Small intestine (tissue), 7 donors: ENCODE measurements around the gene CES3. TPM values are rescaled to one million over a fixed set of nuclear protein-coding genes. Genes with fewer than 3 reads are reported as not detected.

Source experiments
- DNase-seq, 2 donors: peaks; one replicate each; pipeline versions ENCODE4 v3.0.0 to v3.0.0-alpha.2; 2013
- FAIRE-seq: peaks from 2 replicates; lab custom pipeline; 2012; peaks lifted over from hg19 to GRCh38; lab: Jason Lieb, UNC
- H3K27ac ChIP-seq, 3 donors: one replicate each; pipeline ENCODE4 v1.5.1; 2013; ENCODE audit warnings: low read length in 2 of 3, mild to moderate bottlenecking in 2 of 3, control low read depth in 1 of 3, inconsistent platforms in 1 of 3, low read depth in 1 of 3, moderate library complexity in 1 of 3
- H3K27me3 ChIP-seq, 3 donors: one replicate each; pipeline ENCODE4 v1.6.1; 2013; ENCODE audit warnings: low read length in 3 of 3, inconsistent platforms in 1 of 3; ENCODE audit not compliant: control insufficient read depth in 3 of 3, insufficient read depth in 3 of 3
- H3K36me3 ChIP-seq, 3 donors: one replicate each; pipeline ENCODE4 v1.6.1; 2013; ENCODE audit warnings: low read length in 3 of 3, inconsistent platforms in 1 of 3, low read depth in 1 of 3, mild to moderate bottlenecking in 1 of 3, moderate library complexity in 1 of 3; ENCODE audit not compliant: control insufficient read depth in 3 of 3, insufficient read depth in 2 of 3
- H3K4me1 ChIP-seq, 3 donors: one replicate each; pipeline ENCODE4 v1.6.1; 2013; ENCODE audit warnings: low read length in 2 of 3, inconsistent platforms in 1 of 3, low read depth in 1 of 3, mild to moderate bottlenecking in 1 of 3, moderate library complexity in 1 of 3; ENCODE audit not compliant: control insufficient read depth in 3 of 3, insufficient read depth in 2 of 3
- H3K4me3 ChIP-seq, 3 donors: one replicate each; pipeline ENCODE4 v1.5.1; 2013; ENCODE audit warnings: low read length in 3 of 3, control low read depth in 1 of 3, inconsistent platforms in 1 of 3, low read depth in 1 of 3, mild to moderate bottlenecking in 1 of 3, moderate library complexity in 1 of 3
- H3K9me3 ChIP-seq, 2 donors: one replicate each; pipeline ENCODE4 v1.6.1; 2013; ENCODE audit warnings: low read depth in 1 of 2, low read length in 1 of 2; ENCODE audit not compliant: control insufficient read depth in 2 of 2, insufficient read depth in 1 of 2
- WGBS, 3 donors: extraction: QIAGEN DNeasy Blood & Tissue Kit; methylation state at CpG; one replicate each; pipeline ENCODE4 v1.1.7; 2013; 5-methylcytosine and 5-hydroxymethylcytosine counted together
- polyA plus RNA-seq, 4 donors: library from polyadenylated mRNA; stranded (reverse) in 3 of 4; unstranded in 1 of 4; fragments of 200-250 nt in 3 of 4; fragments of 120-200 nt in 1 of 4; gene quantifications; one replicate each; pipeline versions ENCODE4 v1.2.1 to v1.2.3, GENCODE V29; 2013
- donor health status: healthy with polysubstance abuse.
- donor health status: control.
- donor health status: control.
- donor health status: Bipolar disorder and iron deficiency.
- donor health status: healthy.

CES3 gene
- polyA plus RNA-seq, 4 donors = 14.6 to 36.0 (median 24.3) TPM

GRCh38 chr16:67023689-67024088, 62.6 kb downstream of the CES3 start:
- H3K4me3 ChIP-seq = no peak overlapping the region
- no peak for FAIRE-seq
- no peaks in the 10 kb centered on the region for H3K9me3 ChIP-seq
- no peaks in the 10 kb centered on the region for H3K36me3 ChIP-seq
- no peak for DNase-seq
- H3K27me3 ChIP-seq = no peaks in the 10 kb centered on the region
- H3K27ac ChIP-seq = no peak overlapping the region
- 83 to 96% (median 92%) methylated on average over 1 of the region's 1 CpG for WGBS, 3 donors
- H3K4me1 ChIP-seq = peaks cover 0 to 10% (median 0%) of the 10 kb centered on the region in 3 donors

Other genes starting within 250 kb of the CES3 start
- gene DYNC1LI2, start 209.7 kb upstream of the CES3 start, polyA plus RNA-seq = 10 to 100 TPM; 37.8 to 92.9 (median 62.6) TPM
- under 1 TPM in 1 of 4 donors, not detected in 3; 0.04 TPM for gene TERB1, start 159.7 kb upstream of the CES3 start, polyA plus RNA-seq
- 10 to 100 TPM; 39.4 to 60.9 (median 47.1) TPM for gene NAE1, start 130.3 kb upstream of the CES3 start, polyA plus RNA-seq
- gene CA7, start 116.9 kb upstream of the CES3 start, polyA plus RNA-seq = 10 to 100 TPM in 3 of 4 donors, 1 to 10 TPM in 1; 6.4 to 89.7 (median 47.7) TPM
- gene PDP2, start 80.8 kb upstream of the CES3 start, polyA plus RNA-seq = 10 to 100 TPM in 1 of 4 donors, 1 to 10 TPM in 3; 1.6 to 11.2 (median 4.3) TPM
- gene CDH16, start 42.4 kb upstream of the CES3 start, polyA plus RNA-seq = 1 to 10 TPM in 3 of 4 donors, under 1 TPM in 1; 0.91 to 8.5 (median 4.4) TPM
- 10 to 100 TPM in 1 of 4 donors, 1 to 10 TPM in 2, under 1 TPM in 1; 0.83 to 10.9 (median 3.6) TPM for gene RRAD, start 35.7 kb upstream of the CES3 start, polyA plus RNA-seq
- 100 to 1,000 TPM in 3 of 4 donors, 10 to 100 TPM in 1; 79.7 to 274 (median 232) TPM for gene CIAO2B, start 26.9 kb upstream of the CES3 start, polyA plus RNA-seq
- gene CES2, start 25.8 kb upstream of the CES3 start, polyA plus RNA-seq = 100 to 1,000 TPM; 221 to 337 (median 294) TPM
- 10 to 100 TPM in 2 of 4 donors, 1 to 10 TPM in 2; 4.8 to 26.3 (median 10.5) TPM for gene CES4A, start 27.3 kb downstream of the CES3 start, polyA plus RNA-seq
- 10 to 100 TPM in 2 of 4 donors, 1 to 10 TPM in 2; 5.4 to 21.6 (median 10.7) TPM for gene CBFB, start 67.9 kb downstream of the CES3 start, polyA plus RNA-seq
- 10 to 100 TPM in 2 of 4 donors, 1 to 10 TPM in 2; 5.9 to 13.6 (median 8.7) TPM for gene PHAF1, start 148.7 kb downstream of the CES3 start, polyA plus RNA-seq
- gene B3GNT9, start 189.7 kb downstream of the CES3 start, polyA plus RNA-seq = 1 to 10 TPM in 3 of 4 donors, under 1 TPM in 1; 0.89 to 4.9 (median 2.6) TPM
- gene TRADD, start 198.6 kb downstream of the CES3 start, polyA plus RNA-seq = 10 to 100 TPM; 16.6 to 37.8 (median 23.6) TPM
- 10 to 100 TPM in 1 of 4 donors, 1 to 10 TPM in 3; 5.8 to 13.1 (median 6.9) TPM for gene FBXL8, start 198.7 kb downstream of the CES3 start, polyA plus RNA-seq
- 10 to 100 TPM in 1 of 4 donors, 1 to 10 TPM in 3; 4.6 to 15.1 (median 7.6) TPM for gene HSF4, start 203.5 kb downstream of the CES3 start, polyA plus RNA-seq
- gene NOL3, start 209.3 kb downstream of the CES3 start, polyA plus RNA-seq = 10 to 100 TPM in 2 of 4 donors, 1 to 10 TPM in 2; 4.5 to 17.1 (median 9.5) TPM
- gene MATCAP1, start 222.7 kb downstream of the CES3 start, polyA plus RNA-seq = 10 to 100 TPM; 15.7 to 19.0 (median 18.2) TPM
- 1 to 10 TPM; 1.6 to 7.9 (median 6.0) TPM for gene EXOC3L1, start 228.9 kb downstream of the CES3 start, polyA plus RNA-seq
- gene E2F4, start 230.9 kb downstream of the CES3 start, polyA plus RNA-seq = 10 to 100 TPM; 48.6 to 63.7 (median 58.3) TPM
- 100 to 1,000 TPM in 1 of 4 donors, 10 to 100 TPM in 3; 36.3 to 101 (median 67.4) TPM for gene ELMO3, start 237.9 kb downstream of the CES3 start, polyA plus RNA-seq